CD4-positive, alpha-beta T cell (primary cell): ENCODE measurements around the gene RAB33B. TPM values are rescaled to one million over a fixed set of nuclear protein-coding genes. Genes with fewer than 3 reads are reported as not detected.

Experiments
- ATAC-seq: fragments of 200-7000 bp; cut with Tn5 transposase; one replicate; pipeline ENCODE4 v1.10.0; 2022; ENCODE audit warnings: mild to moderate bottlenecking; ENCODE audit not compliant: poor library complexity
- CTCF ChIA-PET: fragments of 350-600 bp; sonication (Branson Sonifier 250); formaldehyde crosslinking; loops from one replicate; lab custom pipeline; 2021; ENCODE audit warnings: antibody characterized with exemption, inconsistent platforms; lab: Charles Lee
- POLR2A ChIA-PET: fragments of 350-600 bp; sonication (Branson Sonifier 250); formaldehyde crosslinking; loops from one replicate; lab custom pipeline; 2021; ENCODE audit warnings: antibody characterized with exemption, inconsistent platforms; lab: Charles Lee
- DNase-seq, 14 experiments: peaks; one replicate each; pipeline ENCODE4 v3.0.0-alpha.2; 2013 to 2020; ENCODE audit warnings: mixed read lengths in 2 of 14
- H3K27ac ChIP-seq, 2 donors: one replicate each; pipeline versions ENCODE4 v1.5.1 to v1.7.0; 2013; ENCODE audit warnings: low read length in 2 of 2, low read depth in 1 of 2, mild to moderate bottlenecking in 1 of 2
- H3K27me3 ChIP-seq, 2 experiments: 1 replicate in 1 of 2; 2 replicates in 1 of 2; pipeline versions ENCODE4 v1.6.1 to v1.7.0; 2013; ENCODE audit warnings: low read length in 2 of 2, control low read depth in 1 of 2, mild to moderate bottlenecking in 1 of 2, moderate library complexity in 1 of 2; ENCODE audit not compliant: insufficient read depth in 2 of 2, control insufficient read depth in 1 of 2
- H3K36me3 ChIP-seq: one replicate; pipeline ENCODE4 v1.6.1; 2013; ENCODE audit warnings: low read length, control low read depth; ENCODE audit not compliant: insufficient read depth
- H3K4me1 ChIP-seq: one replicate; pipeline ENCODE4 v1.6.1; 2013; ENCODE audit warnings: low read length, control low read depth; ENCODE audit not compliant: insufficient read depth
- H3K4me3 ChIP-seq: one replicate; pipeline ENCODE4 v1.5.1; 2013; ENCODE audit warnings: mild to moderate bottlenecking, low read length, moderate library complexity
- H3K9me3 ChIP-seq, 2 experiments: 1 replicate in 1 of 2; 2 replicates in 1 of 2; pipeline versions ENCODE4 v1.6.1 to v1.7.0; 2013; ENCODE audit warnings: low read length in 2 of 2, mild to moderate bottlenecking in 2 of 2, control low read depth in 1 of 2, moderate library complexity in 1 of 2; ENCODE audit not compliant: control insufficient read depth in 1 of 2, insufficient read depth in 1 of 2
- H3K27ac Mint-ChIP-seq: one replicate; pipeline ENCODE4 v1.8.0; 2020; ENCODE audit warnings: mixed read lengths
- H3K27me3 Mint-ChIP-seq: one replicate; pipeline ENCODE4 v1.8.0; 2021; ENCODE audit warnings: mixed read lengths
- H3K36me3 Mint-ChIP-seq: one replicate; pipeline ENCODE4 v1.8.0; 2021; ENCODE audit warnings: low read depth, mixed read lengths
- H3K4me1 Mint-ChIP-seq: one replicate; pipeline ENCODE4 v1.8.0; 2021; ENCODE audit warnings: low read depth, mixed read lengths
- H3K4me3 Mint-ChIP-seq: one replicate; pipeline ENCODE4 v1.8.0; 2020; ENCODE audit warnings: mild to moderate bottlenecking, mixed read lengths
- H3K9me3 Mint-ChIP-seq: one replicate; pipeline ENCODE4 v1.8.0; 2020; ENCODE audit warnings: mixed read lengths
- CTCF ChIP-seq: fragments of 200-600 bp; IDR thresholded peaks from one replicate; pipeline ENCODE4 v1.8.0; 2022; ENCODE audit warnings: antibody characterized with exemption, mild to moderate bottlenecking
- intact Hi-C, 2 experiments: fragments of 100-400 bp; cut with DNase I in 1 of 2; cut with micrococcal nuclease in 1 of 2; formaldehyde crosslinking; loops; one replicate each; pipeline versions ENCODE4 v1.15.1 to v1.9.0; 2023 to 2025; cut with DNase I, micrococcal nuclease
- total RNA-seq, 174 experiments: library from RNA in 2 of 174; stranded (reverse) in 2 of 174; gene quantifications; one replicate each; pipeline ENCODE4 v1.2.3 and lab custom pipeline; 2021 to 2026

RAB33B gene
- total RNA-seq, 2 experiments from 2014 or later: 23.3 to 23.6 TPM

DNA sequence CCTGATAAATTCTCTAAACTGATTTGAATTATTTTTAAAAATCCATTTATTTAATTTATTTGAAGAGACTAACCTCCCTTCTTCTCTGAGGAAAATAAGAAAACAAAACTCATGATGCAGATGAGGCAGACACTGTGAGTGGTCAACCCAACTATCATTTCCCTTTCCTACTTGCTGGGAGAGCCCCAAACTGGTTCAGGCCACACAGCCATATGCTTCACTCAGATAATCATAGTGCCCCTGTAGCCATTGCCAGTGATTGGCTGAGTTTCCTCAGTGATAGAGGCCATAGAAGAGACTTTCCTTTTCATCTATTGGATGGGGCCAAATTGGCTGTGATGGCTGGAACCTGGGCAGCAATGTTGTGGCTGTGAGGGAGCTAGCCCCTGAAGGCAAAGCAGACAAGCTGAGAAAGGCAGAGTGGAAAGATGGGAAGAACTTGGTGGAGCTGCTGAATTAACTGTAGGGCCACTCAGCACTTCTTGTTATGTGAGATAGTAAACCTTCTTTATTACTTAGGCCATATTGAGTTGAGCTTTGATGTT lies 49.8 kb downstream of the RAB33B start:
- Mint-ChIP-seq H3K4me1 (no peaks in the 10 kb centered on the region), H3K27ac (no peak overlapping the region), H3K4me3 (no peak overlapping the region), H3K9me3 (no peaks in the 10 kb centered on the region), H3K27me3 (no peaks in the 10 kb centered on the region), H3K36me3 (peaks cover 7% of the 10 kb centered on the region)
- no peak for TF ChIP-seq CTCF
- Histone ChIP-seq H3K27me3 (no peaks in the 10 kb centered on the region), H3K4me3 (no peak overlapping the region), H3K9me3 (no peaks in the 10 kb centered on the region), H3K36me3 (no peaks in the 10 kb centered on the region), H3K4me1 (no peaks in the 10 kb centered on the region), H3K27ac (no peak overlapping the region)
- intact Hi-C loops: no loop called here
- ATAC-seq (no peak), DNase-seq (no peak)
- CTCF ChIA-PET: interaction anchor here (0.6 to 0.7 kb wide), 2 partner anchors 728 to 902 kb away, joined by 3 read pairs; no protein-coding TSS in a partner anchor
- POLR2A ChIA-PET: no interaction called here

DNA sequence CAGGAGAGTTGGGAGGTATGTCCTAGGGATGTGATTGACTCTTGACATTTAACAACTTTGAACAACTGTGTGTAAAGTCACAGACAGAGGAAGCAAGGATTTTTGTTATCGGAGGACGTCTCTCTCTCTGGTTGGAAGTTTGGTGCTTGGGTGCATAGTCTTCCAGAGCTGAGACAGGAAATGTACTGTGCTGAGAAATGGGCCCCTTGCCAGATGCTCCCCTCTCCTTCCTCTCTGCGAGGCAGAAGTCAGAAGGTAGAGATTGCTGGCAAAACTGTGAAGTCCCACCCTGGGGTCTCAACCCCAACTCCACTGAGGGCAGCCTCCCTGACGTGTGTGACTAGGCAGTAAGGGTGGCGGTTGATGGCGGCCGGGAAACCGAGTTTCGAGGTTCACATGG lies 52.9 kb downstream of the RAB33B start:
- Histone ChIP-seq H3K27ac (no peak overlapping the region), H3K36me3 (peaks cover 20% of the 10 kb centered on the region), H3K27me3 (no peaks in the 10 kb centered on the region), H3K9me3 (no peaks in the 10 kb centered on the region), H3K4me1 (no peaks in the 10 kb centered on the region), H3K4me3 (no peak overlapping the region)
- TF ChIP-seq CTCF: no peak
- ChIA-PET CTCF (no interaction called here), POLR2A (no interaction called here)
- intact Hi-C loops: no loop called here
- ATAC-seq: no peak
- no peak for DNase-seq
- H3K4me3 Mint-ChIP-seq: no peak overlapping the region
- no peaks in the 10 kb centered on the region for H3K27me3 Mint-ChIP-seq
- no peak overlapping the region for H3K27ac Mint-ChIP-seq
- H3K4me1 Mint-ChIP-seq: no peaks in the 10 kb centered on the region
- H3K36me3 Mint-ChIP-seq: peaks cover 20% of the 10 kb centered on the region
- no peaks in the 10 kb centered on the region for H3K9me3 Mint-ChIP-seq

GRCh38 chr4:139508581-139509237 lies 54.8 kb downstream of the RAB33B start:
- POLR2A ChIA-PET: interaction anchor here (1.2 kb wide), 1 partner anchor 55 kb away, joined by 3 read pairs; the partner anchor contains the start of gene RAB33B
- Histone ChIP-seq H3K27me3 (no peaks in the 10 kb centered on the region), H3K4me1 (no peaks in the 10 kb centered on the region), H3K27ac (no peak overlapping the region), H3K4me3 (no peak overlapping the region), H3K9me3 (no peaks in the 10 kb centered on the region), H3K36me3 (peaks cover 29% of the 10 kb centered on the region)
- CTCF ChIA-PET: no interaction called here
- Mint-ChIP-seq H3K4me1 (no peaks in the 10 kb centered on the region), H3K9me3 (no peaks in the 10 kb centered on the region), H3K27ac (no peak overlapping the region), H3K4me3 (no peak overlapping the region), H3K36me3 (peaks cover 25% of the 10 kb centered on the region), H3K27me3 (no peaks in the 10 kb centered on the region)
- no peak for DNase-seq
- intact Hi-C loops: no loop called here
- TF ChIP-seq CTCF: no peak
- ATAC-seq: no peak
